CD4-positive, alpha-beta T cell treated with Interleukin-17A for 4 hours (primary cell): ENCODE data around the gene FKBP15.
A peak's percentile ranks its signal among the peaks of the same experiment; 100 is the strongest.
"Not testable (repeated sequence)": the region's sequence is repeated elsewhere in the genome, so short reads cannot be mapped to it uniquely, and the experiment has no call there.

Source experiments
- DNase-seq: peaks from one replicate; pipeline ENCODE4 v3.0.0-alpha.2; 2020; ENCODE audit warnings: mixed read lengths

FKBP15 gene

DNA sequence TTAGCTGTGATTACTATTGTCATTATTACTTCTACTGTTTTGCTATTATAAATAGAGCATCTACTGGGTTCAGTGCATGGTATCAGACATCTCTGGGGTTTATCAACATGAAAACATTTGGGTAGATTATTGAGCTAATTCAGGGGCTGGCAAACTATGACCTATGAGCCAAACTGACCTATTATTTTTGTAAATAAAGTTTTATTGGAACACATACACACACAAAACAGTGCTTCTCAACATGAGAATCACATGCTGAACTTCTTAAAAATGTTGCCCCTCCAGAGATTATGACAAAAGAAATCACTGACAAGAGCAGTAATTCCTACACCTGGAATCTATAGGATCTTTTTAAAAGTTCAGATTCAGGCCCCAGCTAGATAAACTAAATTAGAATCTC lies 39.9 kb downstream of the FKBP15 start:
- no peak for DNase-seq

DNA sequence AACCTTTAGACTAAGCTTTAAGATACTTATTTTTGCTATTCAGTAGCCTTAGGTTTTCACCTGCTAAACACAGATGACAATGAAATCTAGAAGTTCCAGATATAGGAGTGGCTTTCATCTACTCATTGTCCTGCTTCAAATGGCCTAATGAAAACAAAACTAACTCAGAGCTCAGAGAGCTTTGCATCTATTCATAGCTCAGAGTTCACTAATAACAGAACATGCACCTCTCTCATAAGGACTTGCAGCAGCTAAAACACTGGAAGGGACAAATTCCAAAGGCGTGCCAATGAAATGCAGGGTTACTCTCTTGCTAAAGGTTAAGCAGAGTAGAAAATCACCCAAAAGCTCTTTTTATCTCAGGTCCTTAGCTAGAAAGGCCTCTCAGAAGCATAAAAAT lies 41.2 kb downstream of the FKBP15 start:
- no peak for DNase-seq

DNA sequence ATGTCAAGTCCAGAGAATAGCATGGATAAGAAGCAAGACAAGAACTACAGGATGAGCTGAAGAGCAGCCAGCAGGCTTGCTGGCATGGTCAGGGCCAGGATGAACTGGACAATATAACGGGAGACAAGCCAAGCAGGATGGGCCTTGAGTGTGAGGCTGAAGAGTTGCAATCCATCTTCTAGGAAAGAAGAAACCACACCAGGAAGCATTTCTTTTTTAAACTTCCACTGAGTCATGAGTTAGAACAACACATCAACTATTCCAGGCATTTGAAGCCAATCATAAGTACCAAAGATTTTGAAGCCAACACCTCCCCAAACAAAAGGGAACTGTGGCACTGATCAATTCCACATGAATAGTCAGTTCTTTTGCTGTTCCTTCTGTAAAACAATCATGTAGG lies 43.0 kb downstream of the FKBP15 start:
- no peak for DNase-seq

DNA sequence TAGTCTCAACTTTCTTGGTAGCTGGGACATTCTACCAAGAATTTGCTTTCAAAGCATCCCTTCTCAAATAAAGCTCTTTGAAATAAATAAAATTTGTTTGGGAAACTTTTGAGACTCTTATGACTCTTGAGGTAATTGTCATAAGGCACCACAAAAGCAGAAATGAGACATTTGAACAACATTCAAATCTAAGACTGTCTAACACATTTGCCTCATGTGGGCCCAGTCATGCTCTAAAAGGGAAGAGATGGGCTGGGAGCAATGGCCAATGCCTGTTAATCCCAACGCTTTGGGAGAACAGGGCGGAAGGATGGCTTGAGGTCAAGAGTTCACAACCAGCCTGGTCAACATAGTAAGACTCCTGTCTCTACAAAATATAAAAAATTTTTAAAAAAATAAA lies 43.8 kb downstream of the FKBP15 start:
- DNase-seq, result no peak

DNA sequence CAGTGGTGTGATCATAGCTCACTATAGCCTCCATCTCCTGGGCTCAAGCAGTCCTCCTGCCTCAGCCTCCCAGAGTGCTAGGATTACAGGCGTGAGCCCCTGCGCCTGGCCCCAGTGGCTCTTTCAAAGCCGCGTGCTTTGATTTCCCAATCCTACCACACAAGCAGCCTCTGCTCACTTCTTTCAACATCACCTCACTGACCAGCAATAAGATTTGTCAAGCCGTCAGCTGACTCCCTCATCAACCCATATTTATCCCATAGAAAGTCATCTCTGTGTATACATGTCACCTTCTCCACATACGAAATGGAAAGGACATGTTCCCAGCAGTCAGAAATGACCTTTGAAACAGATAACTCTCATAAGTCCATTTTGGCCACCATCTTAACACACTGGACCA lies 44.3 kb downstream of the FKBP15 start:
- DNase-seq, result no peak

DNA sequence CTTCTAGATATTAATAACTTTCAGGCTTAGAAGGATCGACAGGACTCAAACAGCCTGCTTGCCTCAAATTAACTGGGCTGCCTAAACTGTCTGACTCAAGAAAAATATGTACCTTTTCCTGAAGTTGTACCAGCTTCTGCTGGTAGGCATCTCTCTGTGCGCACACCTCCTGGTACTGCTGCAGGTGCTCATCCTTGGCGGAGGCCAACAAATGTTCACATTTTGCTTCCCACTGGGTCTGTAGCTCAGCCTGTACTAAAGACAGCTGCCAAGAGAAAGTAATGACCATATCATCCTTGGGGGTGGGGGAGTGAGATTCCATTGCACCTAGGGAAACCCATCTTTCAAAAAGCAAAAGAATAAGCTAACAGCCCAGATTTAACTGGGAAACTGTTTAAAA lies 47.7 kb downstream of the FKBP15 start:
- DNase-seq, result no peak

DNA sequence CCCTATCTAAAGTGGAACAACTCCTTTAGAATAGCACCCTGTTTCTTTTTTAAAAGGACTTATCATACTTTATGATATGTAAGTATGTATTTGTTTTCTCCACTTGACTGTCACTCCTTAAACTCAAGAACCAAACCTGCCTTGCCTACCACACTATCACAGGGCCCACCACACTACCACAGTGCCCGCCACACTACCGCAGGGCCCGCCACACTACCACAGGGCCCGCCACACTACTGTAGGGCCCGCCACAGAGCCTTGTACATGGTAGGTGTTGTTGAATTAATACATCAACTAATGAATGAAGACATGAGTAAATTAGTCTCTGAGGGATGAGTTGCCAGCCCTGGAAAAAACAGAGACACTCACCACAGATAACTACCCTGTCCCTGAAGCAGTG lies 52.3 kb downstream of the FKBP15 start:
- no peak for DNase-seq

DNA sequence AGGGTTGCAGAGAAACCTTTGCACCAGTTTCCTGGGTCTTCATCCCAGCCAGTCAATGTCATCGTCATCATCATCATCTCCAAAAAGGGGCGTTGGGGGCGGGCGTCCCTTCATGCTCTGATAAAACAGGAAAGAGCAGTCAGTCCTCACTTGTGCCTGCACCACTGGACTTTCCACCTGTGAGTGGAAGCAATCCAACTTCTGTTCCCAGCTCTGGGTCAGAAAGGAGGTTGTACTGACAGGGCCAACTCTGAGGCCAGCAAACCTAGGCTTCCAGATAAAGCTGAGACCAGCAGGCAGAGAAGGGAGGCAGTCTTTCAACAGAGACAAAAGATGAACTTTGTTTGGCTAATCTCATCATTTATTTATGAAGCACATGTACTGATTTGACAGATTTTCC lies 55.0 kb downstream of the FKBP15 start:
- DNase-seq, result no peak

DNA sequence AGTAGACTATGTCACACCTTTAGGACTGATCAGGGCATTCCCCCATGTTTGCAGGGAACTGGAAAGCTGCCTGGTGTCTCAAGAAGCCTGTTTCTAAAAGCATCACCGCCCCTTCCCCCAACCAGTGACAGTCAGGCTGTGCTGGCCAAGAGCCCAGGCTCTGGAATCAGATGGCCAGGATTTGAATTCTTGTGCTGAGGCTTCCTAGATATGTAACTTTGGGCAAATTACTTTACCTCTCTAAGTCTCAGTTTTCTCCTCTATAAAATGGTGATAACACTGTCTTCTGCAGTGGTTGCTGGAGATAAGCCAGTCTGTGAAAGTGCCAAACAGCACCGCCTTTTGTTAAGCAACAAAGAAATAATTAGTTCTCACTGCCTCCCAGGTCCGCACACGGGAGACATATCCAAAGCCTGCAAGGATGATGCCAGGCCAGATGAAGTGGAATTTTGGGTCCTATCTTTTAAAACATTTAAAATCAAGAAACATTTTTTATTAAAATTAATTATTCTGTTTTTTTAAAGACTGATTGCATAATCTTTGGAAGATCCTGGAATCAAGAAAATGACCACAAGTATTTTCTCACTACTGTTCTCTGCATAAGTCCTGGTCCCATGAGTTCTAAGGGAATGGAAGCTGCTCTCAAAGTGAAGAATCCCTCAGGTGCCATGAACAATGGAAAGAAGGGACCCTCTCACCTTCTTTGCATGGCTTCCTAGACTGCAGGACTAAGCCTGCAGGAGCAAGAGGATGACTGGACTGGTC lies 56.4 kb downstream of the FKBP15 start:
- DNase-seq, result no peak

DNA sequence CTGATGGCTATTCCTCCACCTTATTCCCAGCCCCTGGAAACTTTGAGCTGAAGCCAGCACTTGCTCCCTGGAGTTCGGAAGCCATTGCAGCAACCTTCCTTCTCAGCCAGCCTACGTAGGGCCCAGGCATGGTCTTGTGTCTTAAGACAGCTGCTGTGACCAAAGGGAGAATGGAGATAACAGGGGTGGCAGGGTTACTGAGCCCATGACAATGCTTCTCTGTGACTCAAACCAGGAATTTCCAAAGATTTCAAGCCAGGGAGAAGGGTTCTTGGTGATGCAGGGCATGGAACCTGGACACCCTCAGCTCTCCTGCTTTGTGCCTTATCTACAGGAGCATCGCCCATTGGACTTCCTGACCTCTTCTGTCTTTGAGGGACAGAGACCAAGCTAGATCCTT lies 58.1 kb downstream of the FKBP15 start:
- DNase-seq, result no peak

DNA sequence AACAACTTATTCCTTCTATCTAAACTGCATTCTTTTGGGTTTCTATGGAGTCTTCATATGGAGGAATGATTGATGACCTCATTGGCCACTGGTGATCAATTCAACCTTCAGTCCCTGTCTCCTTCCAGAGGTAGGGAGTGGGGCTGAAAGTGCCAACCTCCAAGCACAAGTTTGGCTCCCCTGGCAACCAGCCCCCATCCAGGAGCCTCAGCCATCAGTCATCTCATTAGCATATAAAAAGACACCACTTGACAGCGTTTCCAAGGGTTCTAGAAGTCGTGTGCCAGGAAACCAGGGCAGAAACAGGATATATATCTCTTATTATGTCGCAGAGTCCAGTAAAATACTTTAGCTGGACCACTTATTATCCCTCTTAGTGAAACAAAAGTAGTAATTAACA lies 60.5 kb downstream of the FKBP15 start:
- DNase-seq, result no peak

DNA sequence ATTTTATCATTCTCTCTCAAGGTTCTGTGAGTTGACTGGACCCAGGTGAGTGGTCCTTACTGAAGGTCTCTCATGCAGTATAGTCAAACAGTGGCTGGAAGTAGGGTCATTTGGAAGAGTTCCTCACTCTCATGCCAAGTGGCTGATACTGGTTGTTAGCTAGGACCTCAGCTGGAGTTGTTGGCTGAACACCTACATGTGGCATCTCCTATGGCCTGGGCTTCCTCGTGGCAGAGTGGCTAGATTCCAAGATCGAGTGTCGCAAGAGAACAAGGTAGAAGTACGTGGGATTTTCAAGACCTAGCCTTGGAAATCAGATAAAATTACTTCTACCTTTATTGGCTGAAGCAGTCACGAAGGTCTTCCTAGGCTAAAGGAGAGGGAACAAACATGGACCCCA lies 62.6 kb downstream of the FKBP15 start:
- no peak for DNase-seq

DNA sequence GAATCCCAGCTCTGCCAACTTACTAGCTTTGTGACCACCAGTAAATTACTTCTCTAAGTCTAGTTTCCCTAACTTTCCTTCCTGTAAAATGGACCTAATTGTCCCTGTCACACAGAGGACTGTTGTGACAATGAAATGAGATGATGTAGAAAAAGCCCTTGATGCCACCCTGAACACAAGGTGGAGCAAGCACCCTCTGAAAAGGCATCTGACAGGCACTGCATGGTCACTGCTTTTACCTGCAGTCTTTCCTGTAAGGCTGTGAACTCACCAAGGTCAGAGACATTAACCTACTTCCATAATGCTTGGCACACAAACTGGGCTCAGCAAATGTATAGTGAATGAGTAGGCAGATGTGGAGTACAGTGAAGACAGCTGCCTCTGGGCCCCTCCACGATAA lies 64.2 kb downstream of the FKBP15 start:
- no peak for DNase-seq

DNA sequence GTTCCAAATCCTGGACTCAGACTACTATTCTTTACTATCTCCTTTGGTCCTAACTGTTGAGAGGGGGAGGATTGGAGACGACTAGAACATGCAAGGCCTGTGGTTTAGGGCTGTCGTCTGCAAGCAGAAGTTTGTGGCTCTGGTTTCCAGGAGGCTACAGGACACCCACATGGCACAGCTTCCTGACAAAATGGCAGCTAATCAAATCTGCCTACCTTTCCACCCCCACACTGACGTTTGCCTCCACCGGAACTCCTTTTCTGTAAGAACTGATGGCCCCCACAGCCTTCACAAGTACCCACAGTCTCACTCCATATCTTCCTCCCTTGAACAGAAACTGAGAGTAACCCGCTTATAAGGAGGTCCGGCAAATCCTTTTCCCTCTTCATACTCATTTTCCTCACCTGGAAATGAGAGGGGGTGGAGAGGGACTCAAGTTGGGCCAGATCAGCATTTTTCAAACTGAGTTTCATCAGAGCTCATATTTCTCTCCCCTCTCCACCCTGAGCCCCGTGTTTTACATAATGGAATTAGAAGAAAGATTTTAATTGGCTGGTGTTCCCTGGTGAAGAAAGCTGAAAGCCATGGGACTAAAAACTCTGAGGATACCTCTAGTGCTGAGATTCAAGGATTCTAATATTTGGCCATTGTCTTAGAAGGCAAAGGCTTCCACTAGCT lies 65.0 kb downstream of the FKBP15 start:
- DNase-seq, result peak; percentile 14

DNA sequence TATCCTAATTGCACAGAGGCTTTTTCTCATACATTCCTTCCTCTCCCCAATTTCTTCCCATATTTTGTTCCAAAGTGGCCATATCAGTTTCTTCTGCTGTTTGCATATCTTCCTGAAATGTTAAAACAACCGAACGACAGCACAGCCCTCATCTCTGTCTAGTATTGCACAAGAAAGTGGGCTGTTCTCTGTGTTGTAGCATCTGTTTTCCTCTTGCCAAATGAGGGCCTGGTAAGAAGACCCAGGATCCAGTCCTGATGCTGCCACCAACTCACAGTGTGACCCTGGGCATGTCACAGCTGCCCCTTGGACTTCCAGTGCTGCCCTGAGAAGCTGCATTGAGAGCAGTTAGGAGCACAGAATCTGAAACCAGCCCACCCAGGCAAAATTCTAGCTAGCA lies 66.1 kb downstream of the FKBP15 start:
- DNase-seq, result no peak

DNA sequence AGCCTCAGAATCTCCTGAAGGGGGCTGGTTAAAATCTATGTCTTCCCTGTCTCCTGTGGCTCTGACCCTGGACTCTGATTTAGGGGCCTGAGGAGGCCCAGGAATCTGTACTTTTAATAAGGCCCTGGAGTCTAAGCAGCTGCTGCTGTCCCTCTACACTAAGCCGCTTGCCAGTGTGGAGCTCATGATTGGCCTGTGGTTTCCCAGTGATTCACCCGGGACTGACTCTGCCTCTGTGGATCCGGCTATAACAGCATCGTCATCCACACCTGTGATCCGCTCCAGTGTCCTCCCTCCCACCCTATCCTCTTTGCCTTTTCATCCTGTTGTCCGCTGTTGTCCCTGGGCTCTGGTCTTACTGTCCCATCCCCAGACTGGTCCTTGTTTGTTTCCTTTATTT lies 66.6 kb downstream of the FKBP15 start:
- DNase-seq, result no peak

DNA sequence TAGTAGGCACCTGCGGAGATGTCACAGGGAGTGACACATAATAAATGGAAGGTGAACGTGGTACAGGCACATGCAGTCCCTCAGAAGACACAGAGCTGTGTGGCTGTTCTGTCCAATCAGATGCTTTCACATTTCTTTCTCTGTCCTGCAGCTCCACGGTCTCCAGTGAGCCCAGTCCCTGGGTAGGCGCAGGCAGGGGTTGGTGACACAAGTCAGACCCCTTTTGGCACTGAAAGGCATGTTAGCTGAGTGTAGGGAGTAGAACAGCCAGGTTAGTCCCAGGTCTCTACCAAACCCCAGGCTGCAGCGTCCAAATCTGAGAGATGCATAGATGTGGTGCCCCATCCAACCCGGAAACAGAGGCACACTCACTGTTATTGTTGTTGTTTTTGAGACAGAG lies 67.5 kb downstream of the FKBP15 start:
- no peak for DNase-seq

DNA sequence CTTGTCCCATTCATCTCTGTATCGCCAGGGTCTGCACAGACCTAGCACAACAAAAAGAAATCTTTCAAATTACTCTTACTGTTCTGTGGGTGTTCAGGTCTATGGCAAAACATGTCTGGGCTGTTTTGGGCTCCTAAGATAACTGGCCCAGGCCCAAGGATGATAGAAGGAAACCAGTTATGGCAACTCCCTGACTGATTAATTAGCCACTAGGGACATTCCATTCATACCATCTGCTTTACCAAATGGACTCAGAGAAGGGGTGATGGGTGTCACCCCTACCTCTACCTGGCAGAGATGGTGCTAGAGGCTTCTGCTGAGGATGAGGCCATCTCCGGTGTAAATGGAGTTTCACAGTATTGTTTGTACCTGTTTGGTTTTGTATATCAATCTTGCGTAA lies 68.4 kb downstream of the FKBP15 start:
- no peak for DNase-seq

DNA sequence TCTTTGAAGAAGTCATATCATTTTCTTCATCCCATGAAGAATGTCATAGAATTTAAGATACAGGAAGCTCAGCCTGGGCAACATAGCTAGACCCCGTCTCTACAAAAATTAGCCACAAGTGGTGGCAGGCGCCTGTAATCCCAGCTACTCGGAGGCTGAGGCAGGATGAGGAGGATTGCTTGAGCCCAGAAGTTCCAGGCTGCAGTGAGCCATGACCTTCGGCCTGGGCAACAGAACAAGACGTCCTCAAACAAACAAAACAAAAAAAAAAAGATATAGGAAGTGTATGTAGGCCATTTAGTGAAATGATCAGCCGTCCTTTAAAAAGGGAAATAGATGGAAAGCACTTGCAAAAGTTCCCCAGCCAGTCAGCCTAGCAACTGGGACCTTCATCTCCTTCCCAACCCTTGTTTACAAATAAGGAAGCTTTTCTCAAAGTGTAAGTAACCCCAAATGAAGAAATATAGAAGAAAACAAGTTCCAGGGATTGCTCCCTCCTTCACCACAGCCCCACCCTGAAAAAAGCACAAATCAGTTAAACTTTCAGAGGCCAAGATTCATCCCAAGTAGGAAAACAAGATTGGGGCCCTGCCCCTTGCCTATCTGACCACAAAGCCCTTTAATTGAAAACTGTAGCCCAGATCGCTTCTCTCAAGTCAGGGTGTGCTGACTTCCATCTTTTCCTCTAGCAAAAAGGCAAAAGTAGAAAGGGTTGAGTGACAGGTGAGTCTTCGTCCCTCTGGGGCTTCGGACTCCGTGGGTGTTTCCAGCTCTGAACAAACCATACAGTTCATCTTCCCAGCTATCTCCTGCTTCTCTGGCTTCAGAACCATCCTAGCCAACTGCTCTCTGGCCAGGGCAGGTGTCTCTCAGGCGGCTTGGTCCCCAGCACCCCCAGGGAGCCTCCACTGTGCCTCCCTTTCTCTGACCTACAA lies 69.1 kb downstream of the FKBP15 start:
- DNase-seq, result no peak

DNA sequence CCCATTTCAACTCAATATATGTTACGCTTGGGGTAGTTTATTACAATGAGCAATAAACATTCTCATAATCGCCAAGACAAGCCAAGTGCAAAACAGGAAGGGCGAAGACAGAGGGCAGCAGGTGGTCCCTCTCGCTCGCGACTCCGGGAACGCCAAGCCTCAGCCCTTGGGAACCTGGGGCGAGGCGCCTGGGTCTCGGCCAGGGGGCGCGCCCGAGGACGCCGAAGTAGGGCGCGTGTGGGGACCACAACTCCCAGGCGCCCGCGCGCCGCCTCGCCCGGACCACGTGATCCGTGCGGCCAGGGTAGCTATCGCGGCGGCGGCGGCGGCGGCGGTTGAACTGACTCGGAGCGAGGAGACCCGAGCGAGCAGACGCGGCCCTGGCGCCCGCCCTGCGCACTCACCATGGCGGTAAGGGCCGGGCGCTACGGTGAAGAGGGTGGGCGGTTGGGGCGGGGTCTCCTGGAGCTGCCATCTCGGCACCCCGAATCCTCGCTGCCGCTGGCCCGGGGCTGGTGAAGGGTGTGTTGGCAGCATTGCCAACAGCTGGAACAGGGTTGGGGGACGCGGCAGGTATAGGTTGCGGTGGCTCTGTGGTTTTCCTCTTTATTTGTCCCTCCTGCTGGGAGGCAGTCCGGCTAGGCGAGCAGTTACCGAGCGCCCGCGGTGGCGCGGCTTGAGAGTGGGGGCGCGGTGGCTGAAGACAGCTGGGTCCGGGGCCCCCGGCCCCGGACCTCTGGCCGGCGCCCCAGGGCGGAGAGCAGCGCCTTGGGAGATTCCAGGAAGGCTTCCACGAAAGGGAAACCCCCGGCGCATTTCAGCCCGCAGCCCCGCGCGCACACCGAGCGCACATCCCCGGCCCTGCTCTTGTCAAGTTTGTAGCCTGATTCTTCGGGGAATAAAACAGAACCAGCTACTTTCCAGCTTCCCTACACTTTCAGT lies 70.1 kb downstream of the FKBP15 start, which contains the start of gene SLC31A2:
Gene SLC31A2 (plus strand): TSS at position 338 of the 942 bp plus-strand sequence. CDS start 68 bp downstream, at position 406.
- peak; percentile 89 for DNase-seq

DNA sequence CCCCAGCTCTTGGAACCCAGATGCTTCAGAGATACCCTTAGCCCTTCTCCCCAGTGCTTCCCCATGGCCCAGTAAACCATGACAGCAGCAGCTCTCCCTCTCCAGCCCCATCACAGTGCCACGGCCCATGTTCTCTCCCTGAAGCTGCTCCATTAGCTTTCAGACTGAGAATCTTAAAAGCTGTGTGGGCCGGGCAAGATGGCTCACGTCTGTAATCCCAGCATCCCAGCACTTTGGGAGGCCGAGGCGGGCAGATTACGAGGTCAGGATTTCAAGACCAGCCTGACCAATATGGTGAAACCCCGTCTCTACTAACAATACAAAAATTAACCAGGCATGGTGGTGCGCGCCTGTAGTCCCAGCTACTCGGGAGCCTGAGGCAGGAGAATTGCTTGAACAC lies 71.5 kb downstream of the FKBP15 start:
- DNase-seq, result not testable (repeated sequence)

DNA sequence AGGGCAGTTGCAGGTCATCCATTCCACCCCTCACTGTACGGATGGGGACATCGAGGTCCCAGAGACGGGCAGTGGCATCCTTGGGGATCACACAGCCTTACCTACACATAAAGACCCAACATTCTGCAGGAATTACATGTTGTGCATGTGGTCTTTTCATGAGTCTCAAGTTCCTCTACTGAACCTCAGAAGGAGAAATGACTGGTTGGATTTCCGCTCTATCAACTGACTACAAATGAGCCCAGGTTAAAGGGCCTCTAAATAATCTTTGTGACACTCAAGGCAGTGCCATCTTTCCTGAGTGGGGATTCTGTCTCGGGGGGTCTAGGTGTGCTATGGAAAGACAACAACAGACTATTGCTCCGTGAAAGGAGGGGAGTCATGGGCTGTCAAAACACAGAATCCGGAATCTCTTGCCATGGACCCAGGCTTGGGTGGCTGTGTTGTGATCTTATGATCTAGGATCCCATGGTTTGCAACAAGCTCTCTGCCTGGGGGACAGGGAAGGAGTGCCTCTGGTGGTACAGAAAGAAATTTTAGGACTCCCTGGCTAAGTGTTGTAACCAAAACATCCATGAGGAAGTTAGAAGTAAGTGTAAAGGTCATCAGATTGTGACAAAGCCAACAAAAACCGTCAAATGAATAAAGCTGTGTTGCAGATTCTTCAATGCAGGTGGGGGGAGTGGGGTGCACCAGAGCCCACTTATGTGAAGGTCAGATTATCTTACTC lies 72.1 kb downstream of the FKBP15 start:
- no peak for DNase-seq
